Mesenteric fat pad (tissue), 1 donor: ENCODE data around the gene GSN. TPM values are rescaled to one million over a fixed set of nuclear protein-coding genes. Genes with fewer than 3 reads are reported as not detected.

ENCODE experiments used
- DNase-seq: peaks from one replicate; pipeline ENCODE4 v3.0.0-alpha.2; 2020; ENCODE audit warnings: low spot score
- total RNA-seq: library from RNA; stranded (reverse); fragmentation: NEBNext Ultra II Directional; extraction: Animal tissue kit (Norgen Biotek cat#: 25700); gene quantifications from one replicate; pipeline ENCODE4 v1.2.1, GENCODE V29; 2021
- donor health status: DM: yes; HTN: yes; CAD: no.

The GSN gene
- total RNA-seq, 1 donor from 2014 or later = 843 TPM

DNA sequence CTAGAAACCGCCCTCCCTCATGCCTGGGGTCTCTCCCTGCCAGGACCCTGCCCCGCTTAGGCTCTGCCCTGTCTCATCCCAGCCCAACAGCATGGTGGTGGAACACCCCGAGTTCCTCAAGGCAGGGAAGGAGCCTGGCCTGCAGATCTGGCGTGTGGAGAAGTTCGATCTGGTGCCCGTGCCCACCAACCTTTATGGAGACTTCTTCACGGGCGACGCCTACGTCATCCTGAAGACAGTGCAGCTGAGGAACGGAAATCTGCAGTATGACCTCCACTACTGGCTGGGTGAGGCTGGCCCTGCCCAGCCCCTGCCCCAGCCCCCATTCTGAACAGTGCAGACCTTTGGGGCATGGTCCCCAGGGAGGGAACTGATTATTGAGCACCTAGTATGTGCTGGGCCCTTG lies 33.9 kb downstream of the GSN start:
- no peak for DNase-seq

DNA sequence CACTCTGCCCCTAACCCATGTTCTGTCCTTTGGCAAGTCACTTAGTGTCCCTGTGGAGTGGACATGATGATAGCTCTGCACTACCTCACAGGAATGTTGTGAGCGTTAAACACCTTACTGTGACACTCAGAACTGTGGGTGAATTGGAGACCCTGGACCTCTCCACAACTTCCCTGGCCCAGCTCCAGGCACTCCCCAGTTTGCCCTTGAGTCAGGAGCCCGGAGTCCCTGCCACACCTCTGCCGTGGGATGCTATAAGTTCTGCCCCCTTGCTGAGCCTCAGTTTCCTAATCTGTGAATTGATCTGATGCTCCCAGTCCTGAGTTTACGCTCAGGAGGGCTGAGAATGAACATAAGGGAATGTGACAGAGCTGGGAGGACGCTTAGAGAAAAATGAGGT lies 34.4 kb downstream of the GSN start:
- no peak for DNase-seq

DNA sequence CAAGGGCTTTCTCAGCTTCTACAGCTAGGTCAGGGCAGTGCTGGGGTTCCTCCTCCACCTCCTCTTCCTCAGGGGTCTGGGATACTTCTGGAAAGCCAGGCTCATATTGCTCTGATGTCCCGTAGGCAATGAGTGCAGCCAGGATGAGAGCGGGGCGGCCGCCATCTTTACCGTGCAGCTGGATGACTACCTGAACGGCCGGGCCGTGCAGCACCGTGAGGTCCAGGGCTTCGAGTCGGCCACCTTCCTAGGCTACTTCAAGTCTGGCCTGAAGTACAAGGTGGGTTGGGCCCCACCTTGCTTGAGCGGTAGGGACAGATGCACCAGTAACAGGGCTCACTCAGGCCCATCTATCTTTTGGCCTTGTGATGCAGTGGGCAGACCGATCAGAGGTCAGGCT lies 34.8 kb downstream of the GSN start:
- no peak for DNase-seq

DNA sequence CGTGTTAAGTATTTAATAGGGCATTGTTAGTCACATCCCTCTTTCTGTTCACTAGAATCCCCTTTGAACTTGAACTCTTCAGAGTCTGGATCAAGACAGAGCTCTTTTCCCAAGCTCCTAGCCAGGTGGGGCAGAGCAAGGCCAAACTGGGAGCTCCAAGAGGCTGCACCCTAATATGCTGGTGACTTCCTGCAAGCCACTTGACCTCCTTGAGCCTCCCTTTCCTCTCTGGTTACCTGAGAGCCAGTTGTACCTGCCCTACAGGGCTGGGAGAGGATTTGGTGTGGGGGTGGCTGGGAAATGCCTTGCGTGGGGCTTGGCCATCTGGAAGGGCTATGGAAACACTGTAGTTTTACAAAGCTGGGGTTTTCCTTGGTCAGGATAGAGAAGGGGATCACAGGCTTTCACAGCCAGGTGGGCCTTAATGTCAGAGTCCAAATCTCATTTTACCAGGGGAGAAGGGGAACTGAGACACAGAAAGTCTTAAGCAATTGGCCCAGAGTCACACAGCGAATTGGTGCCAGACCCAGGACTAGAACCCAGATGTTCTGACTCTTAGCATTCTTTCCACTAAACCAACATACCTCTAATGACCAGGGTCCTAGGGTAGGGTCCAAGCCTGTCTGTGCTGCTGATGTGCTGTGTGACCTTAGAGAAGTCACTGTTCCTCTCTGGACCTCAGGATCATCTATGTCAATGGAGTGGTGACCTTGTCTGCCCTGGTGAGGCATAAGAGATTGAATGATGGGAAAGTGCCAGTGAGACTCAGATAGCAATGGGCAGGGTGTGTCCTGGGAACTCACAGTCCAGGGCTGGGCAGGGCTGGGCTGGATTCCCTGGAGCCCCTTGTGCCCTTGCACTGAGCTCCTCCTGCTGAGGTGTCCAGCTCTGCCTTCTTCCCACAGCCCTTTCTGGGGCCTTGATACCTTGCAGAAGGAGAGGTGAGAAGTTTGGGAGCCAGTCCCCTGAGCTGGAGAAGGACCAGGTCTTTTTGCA lies 35.8 kb downstream of the GSN start:
- DNase-seq = no peak

DNA sequence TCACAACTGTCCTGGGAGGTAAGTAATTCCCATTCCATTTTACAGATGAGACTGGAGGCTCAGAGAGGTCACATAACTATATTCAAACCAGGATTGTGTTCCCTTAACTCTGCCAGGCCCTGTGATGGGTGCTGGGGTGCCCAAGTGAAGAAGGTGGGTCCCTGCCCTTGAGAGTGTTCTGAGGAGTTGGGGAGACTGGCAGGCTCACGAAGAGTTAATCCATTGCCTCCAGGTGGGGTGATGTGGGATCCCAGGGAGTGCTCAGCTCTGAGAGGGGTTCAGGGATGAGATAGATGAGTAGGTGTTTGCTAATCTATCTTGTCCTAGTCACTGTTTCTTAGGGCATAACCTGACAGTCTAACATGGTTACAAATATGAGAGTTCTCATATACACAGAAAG lies 36.7 kb downstream of the GSN start:
- DNase-seq = no peak

DNA sequence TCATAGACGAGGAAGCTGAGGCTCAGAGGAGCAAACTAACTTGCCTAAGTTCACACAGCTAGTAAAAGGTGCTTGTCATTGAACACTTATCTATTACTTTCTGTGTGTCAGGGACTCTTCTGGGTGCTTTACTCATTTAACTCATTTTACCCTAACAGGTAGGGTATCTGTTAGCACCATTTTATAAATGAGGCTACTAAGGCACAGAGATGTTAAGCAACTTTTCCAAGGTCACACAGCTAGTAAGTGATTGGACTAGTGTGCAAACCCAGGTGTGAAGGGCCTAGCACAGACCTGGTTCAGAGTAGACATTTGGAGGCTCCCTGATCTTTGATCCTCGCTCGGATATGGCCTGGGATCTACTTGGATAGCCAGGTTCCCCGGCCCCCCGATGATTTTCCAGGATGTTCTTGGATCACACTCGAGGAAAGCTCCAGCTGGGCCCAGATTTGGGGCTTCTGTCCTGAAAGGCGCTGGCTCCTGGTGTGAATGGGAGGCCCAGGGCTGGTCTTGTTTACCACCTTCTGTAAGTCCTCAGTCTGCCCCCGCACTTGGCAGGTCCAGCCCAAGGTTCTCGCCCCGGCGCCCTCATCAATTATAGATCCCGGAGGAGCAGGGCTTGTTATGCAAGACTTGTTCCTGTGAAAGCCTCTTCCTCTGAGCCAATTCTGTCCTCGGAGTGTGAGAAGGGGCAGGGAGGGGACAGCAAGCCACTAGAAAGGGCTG lies 37.5 kb downstream of the GSN start:
- DNase-seq = no peak

DNA sequence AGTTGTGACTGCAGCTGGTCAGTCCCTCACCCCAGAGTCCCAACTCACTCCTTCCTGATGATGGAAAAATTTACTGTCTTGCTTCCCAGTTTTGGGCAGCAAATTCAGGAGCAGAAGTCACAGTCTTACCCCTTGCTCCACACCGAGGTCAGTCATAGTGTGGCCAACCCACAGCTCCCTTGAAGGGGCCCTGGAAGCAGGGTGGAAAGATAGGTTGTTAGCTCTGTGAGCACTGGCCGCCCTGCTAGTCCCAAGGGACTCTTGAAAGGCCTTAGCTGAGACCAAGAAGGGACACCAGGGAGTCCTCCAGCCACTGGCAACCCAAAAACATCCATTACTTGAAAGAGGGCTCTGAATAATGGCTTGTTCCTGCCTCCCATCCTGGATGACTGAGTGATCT lies 40.0 kb downstream of the GSN start:
- DNase-seq = no peak

DNA sequence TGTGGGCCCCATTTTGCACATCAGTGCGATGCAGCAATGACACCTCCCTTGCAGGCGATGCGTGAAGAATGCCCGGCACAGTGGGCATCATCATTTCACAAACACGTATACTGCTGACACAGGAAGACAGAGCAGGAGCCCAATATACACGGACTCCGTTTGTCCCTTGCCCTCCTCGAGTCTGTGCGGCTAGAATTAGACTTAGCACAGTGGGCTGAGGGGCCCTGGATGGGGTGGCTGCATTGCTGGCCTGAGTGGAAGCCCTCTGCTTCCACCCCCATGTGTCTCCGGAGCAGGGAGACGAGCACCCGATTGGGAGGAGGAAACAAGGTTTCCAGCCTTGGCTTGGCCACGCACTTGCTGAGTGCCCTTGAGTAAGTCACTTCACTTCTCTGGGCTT lies 40.8 kb downstream of the GSN start:
- no peak for DNase-seq

DNA sequence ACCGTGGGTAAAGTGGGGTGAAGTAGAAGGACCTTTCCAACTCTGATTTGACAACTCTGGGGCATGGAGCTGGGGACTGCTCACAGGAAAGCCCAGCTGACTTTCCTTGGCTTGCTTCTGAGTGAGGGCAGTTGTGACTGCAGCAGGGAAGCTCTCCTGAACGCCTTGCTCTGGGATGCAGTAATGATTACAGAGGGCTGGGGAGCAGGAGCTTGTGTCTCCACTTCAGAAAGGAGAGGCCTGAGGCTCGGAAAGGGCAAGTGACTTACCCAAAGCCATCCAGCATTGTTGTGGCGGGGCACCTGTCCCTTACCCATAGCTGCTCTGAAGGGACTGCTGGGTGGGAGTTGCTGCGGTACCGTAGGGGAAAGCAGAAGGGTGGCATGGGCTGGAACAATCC lies 41.2 kb downstream of the GSN start:
- DNase-seq = no peak

DNA sequence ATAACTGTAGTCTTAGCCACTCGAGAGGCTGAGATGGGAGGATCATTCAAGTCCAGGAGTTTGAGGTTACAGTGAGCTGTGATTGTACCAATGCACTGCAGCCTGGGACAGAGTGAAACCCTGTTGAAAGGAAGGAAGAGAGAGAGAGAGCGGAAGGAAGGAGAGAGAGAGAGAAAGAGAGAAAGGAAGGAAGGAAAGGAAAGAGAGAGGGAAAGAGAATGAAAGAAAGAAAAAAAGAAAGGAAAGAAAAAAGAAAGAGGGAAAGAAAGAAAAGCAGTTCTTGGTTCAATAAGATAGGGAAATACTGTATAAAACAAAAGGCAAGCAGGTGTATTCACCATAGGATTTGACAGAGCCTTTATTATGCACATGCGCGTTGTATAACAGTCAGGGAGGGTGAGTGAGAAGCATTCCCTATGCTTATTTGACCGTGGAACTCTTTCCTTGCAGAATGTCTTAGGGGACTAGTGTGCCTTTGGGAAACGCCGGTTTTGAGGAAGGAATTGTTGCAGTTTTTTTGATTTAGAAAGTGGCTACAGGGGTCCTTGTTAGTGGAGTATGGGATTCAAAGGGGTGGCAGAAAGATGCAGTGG lies 42.0 kb downstream of the GSN start:
- no peak for DNase-seq

DNA sequence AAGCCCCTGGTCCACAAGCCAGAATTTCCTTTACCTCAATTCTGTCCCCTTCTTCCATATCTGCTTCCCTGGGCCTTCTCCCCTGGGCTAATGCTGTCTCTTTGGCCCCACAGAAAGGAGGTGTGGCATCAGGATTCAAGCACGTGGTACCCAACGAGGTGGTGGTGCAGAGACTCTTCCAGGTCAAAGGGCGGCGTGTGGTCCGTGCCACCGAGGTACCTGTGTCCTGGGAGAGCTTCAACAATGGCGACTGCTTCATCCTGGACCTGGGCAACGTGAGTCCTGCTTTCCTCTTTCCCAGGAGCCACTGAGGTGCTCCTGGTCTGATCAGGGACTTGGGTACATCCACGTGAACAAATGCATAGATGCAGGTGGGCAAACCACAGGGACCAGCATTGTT lies 42.6 kb downstream of the GSN start:
- DNase-seq = no peak

DNA sequence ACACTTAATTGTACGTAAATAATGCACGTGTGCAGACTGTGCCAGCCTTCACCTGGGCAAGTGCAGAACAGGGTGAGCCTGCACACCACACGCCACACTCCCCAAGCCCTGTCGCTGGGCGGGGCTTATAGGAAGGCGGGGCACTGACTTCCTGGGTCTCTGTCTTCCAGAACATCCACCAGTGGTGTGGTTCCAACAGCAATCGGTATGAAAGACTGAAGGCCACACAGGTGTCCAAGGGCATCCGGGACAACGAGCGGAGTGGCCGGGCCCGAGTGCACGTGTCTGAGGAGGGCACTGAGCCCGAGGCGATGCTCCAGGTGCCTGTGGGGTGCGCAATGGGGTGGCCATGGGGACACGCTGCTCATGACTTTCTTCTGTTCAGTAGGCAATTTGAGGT lies 44.2 kb downstream of the GSN start:
- no peak for DNase-seq

DNA sequence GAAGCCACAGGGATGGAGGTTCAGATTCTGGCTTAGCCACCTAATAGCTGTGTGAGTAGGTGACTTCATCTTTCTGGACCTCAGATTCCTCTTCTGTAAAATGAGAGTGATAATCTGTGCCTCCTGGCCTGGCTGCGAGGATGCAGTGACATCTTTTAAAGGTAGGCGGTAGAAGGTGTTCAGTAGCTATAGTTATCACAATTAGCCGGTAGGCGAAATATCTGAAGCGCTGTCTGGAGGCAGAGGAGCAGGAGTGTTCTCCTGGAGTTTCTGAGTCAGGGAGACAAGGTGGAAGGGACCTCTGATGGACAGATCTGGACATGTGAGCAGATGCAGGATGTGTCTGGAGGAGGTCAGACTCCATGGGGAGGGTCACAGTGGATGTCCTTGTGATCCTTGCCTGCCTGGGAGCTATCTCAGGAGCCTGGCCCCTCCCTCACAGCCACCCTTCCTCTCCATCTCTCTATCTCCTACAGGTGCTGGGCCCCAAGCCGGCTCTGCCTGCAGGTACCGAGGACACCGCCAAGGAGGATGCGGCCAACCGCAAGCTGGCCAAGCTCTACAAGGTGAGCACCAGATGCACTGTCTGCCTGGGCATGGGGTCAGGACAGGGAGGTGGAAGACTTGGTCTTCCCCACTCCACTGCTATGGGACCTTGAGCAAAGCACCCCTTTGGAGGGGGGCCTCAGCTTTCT lies 45.6 kb downstream of the GSN start:
- no peak for DNase-seq

DNA sequence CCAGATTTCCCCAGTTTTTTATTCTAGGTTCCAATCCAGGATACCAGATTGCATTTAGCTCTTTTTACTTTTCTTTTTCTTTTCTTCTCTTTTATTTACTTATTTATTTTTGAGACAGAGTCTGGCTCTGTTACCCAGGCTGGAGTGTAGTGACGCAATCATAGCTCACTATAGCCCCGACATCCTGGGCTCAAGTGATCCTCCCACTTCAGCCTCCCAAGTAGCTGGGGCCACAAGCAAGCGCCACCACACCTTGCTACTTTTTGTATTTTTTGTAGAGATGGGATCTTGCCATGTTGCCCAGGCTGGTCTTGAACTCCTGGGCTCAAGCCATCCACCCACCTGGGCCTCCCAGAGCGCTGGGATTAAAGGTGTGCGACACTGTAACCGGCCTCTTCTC lies 48.4 kb downstream of the GSN start:
- no peak for DNase-seq

DNA sequence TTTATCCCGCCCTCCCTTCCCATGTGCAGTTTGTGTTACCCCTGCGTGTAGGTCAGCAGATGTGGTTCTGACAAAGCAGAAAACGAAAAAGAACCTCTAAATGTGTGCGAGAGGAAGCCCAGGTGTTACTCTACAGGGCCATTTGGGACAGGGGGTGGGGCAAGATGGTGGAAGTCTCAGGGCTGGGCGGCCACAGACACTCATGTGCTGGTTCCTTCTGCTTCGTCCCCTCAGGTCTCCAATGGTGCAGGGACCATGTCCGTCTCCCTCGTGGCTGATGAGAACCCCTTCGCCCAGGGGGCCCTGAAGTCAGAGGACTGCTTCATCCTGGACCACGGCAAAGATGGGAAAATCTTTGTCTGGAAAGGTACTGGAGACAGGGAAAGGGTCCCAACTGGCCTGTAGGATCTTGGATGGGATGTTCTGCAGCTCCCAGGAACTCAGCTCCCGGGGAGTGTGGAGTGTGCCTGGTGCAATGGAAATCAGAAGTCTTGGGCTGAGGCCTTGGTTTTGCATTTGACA lies 49.0 kb downstream of the GSN start:
- no peak for DNase-seq

DNA sequence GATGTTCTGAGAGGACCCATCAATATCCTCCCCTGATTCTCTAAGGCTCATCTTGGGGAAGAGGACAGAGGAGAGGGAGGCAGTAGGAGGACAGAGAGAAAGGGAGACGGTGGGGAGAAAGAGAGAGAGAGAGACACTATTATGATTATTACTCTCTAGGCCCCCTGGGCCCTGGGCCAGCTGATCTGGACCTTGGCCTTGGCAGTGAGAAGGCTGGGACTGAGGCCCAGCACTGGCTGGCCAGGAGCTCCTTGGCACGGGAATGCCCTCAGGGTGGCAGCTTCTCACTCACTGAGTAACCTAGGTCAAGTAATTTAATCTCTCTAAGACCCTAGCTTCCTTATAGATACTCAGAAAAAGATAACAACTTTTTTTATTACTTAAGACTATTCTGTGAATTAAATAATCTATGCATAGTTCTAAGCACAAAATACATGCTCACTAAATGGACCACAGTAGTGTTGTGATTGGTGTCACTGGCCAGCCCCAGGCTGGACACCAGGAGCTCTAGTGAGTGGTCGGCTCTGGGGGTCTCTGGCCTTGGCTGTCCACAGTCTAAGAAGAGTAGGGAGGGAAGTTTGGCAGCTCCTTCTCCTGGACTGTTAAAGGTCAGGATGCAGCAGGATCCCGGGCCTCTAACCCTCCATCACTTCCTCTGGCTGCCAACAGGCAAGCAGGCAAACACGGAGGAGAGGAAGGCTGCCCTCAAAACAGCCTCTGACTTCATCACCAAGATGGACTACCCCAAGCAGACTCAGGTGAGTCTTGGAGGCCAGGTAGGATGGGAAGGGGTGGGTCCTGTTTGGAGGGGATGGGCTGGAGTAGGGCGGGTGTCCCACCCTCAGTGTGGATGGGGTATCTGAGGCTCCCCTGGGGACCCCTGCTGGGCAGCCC lies 50.0 kb downstream of the GSN start:
- peak; percentile 84 for DNase-seq

DNA sequence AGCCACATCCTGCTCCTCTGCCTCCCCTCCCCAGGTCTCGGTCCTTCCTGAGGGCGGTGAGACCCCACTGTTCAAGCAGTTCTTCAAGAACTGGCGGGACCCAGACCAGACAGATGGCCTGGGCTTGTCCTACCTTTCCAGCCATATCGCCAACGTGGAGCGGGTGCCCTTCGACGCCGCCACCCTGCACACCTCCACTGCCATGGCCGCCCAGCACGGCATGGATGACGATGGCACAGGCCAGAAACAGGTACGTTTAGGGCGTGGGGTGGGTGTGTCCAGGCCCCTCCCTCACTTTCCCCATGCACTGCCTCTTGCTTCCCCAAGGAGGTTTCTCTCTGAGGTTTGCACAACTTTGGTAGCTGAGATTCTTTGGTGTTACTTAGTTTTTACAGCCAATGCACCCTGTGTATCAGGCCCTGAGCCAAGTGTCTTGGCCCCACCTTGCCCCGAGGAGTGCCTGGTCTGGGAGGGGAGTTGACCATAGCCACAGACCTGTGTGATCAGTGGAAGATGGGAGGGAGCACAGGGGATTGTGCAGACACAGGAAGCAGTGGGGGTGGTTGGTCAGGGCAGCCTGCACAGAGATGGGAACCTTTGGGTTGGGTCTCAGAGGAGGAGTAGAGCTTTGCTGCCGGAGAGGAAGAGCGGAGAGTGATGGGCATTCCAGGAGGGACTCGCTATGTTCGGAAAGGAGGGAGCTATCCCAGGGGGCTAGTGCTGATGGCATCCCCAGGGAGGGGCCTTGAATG lies 50.8 kb downstream of the GSN start:
- DNase-seq = peak; percentile 81

DNA sequence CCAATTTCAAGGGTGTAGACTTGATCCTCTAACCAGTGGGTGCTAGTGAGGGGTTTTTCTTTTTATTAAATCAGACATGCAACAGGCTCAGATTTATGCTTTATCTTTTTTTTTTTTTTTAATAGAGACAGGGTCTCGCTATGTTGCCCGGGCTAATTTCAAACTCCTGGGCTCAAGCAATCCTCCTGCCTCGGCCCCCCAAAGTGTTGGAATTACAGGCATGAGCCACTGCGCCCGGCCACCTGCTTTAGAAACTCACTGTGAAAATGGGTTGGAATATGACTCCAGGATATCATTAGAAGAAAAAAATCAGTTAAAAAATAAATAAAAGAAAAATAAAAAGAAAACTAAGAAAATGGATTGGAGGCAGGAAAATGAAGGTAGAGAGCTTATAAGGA lies 51.4 kb downstream of the GSN start:
- peak; percentile 30 for DNase-seq

DNA sequence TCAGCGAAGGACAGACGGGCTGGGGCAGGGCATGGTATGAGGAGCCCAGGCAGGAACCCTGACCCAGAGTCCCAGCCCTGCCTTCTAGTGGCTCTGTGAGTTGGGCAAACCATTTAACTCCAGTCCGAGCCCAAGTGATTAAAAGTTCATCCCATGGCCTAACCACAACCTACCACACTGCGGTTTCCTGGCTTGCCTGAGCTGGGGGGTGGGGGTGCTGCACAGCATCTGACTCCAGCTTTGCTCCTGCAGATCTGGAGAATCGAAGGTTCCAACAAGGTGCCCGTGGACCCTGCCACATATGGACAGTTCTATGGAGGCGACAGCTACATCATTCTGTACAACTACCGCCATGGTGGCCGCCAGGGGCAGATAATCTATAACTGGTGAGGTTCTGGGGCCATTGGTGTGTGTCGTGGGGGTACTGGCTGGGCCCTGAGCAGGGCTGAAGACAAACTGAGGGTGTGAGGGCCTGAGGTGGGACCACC lies 53.1 kb downstream of the GSN start:
- no peak for DNase-seq
